HL-60 (cell line): ENCODE measurements around the gene RSF1.

Experiments used
- DNase-seq, 2 experiments: peaks; one replicate each; pipeline ENCODE4 v3.0.0-alpha.2; 2010 to 2020; ENCODE audit warnings: low read depth in 1 of 2, low spot score in 1 of 2
- H3K27ac ChIP-seq: fragments of 250-450 bp; sonication (Bioruptor Pico); replicated peaks from 2 replicates; pipeline ENCODE4 v1.5.1; 2020; ENCODE audit warnings: mild to moderate bottlenecking, moderate library complexity
- H3K27me3 ChIP-seq: fragments of 250-450 bp; sonication (Bioruptor Pico); 2 replicates; pipeline ENCODE4 v1.5.1; 2021; ENCODE audit warnings: mild to moderate bottlenecking, moderate library complexity; ENCODE audit not compliant: insufficient read depth, poor library complexity, severe bottlenecking
- H3K4me3 ChIP-seq: replicated peaks from 2 replicates; pipeline ENCODE4 v1.5.1; 2011; ENCODE audit warnings: mild to moderate bottlenecking, control low read depth, low read length; ENCODE audit not compliant: insufficient read depth
- GABPA ChIP-seq: IDR thresholded peaks from 2 replicates; pipeline ENCODE4 v1.6.1; 2012; ENCODE audit warnings: low read depth
- POLR2AphosphoS5 ChIP-seq: IDR thresholded peaks from 2 replicates; pipeline ENCODE4 v1.6.1; 2012; ENCODE audit warnings: low read depth
- SPI1 ChIP-seq: IDR thresholded peaks from 2 replicates; pipeline ENCODE4 v1.6.1; 2012; ENCODE audit warnings: low read depth, mild to moderate bottlenecking, borderline replicate concordance
- TF ChIP-seq, protein P1 (sequence below): IDR thresholded peaks from one replicate; pipeline ENCODE4 v1.5.1; 2011; ENCODE audit warnings: low read length, control low read depth, inconsistent platforms; ENCODE audit not compliant: insufficient read depth
- TF ChIP-seq, protein P2 (sequence below): IDR thresholded peaks from 2 replicates; pipeline ENCODE4 v1.6.1; 2012; ENCODE audit warnings: low read depth; ENCODE audit not compliant: insufficient replicate concordance

Gene RSF1

DNA sequence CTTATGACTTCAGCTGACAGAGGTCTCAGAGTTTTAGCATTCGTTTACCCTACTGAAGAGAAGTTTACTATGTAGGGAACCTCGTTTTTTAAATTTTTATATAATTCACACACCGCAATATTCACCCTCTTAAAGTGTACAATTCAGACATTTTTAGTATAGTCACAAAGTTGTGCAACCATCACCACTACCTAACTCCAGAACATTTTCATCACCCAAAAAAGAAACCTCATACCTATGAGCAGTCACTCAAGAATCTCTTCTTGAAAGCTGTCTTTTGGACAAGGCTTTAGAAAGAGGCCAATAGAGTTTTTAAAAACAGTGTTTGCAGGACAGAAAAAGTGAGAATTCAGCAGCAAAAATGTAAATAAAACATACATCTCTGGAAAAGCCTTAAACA, 143.4 kb downstream of the RSF1 start:
- Histone ChIP-seq H3K4me3 (no peak overlapping the region), H3K27ac (no peak overlapping the region), H3K27me3 (no peaks in the 10 kb centered on the region)
- TF ChIP-seq, protein P1, sequence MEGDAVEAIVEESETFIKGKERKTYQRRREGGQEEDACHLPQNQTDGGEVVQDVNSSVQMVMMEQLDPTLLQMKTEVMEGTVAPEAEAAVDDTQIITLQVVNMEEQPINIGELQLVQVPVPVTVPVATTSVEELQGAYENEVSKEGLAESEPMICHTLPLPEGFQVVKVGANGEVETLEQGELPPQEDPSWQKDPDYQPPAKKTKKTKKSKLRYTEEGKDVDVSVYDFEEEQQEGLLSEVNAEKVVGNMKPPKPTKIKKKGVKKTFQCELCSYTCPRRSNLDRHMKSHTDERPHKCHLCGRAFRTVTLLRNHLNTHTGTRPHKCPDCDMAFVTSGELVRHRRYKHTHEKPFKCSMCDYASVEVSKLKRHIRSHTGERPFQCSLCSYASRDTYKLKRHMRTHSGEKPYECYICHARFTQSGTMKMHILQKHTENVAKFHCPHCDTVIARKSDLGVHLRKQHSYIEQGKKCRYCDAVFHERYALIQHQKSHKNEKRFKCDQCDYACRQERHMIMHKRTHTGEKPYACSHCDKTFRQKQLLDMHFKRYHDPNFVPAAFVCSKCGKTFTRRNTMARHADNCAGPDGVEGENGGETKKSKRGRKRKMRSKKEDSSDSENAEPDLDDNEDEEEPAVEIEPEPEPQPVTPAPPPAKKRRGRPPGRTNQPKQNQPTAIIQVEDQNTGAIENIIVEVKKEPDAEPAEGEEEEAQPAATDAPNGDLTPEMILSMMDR: no peak
- no peak for TF ChIP-seq SPI1
- no peak for TF ChIP-seq POLR2AphosphoS5
- no peak for TF ChIP-seq GABPA
- TF ChIP-seq, protein P2, sequence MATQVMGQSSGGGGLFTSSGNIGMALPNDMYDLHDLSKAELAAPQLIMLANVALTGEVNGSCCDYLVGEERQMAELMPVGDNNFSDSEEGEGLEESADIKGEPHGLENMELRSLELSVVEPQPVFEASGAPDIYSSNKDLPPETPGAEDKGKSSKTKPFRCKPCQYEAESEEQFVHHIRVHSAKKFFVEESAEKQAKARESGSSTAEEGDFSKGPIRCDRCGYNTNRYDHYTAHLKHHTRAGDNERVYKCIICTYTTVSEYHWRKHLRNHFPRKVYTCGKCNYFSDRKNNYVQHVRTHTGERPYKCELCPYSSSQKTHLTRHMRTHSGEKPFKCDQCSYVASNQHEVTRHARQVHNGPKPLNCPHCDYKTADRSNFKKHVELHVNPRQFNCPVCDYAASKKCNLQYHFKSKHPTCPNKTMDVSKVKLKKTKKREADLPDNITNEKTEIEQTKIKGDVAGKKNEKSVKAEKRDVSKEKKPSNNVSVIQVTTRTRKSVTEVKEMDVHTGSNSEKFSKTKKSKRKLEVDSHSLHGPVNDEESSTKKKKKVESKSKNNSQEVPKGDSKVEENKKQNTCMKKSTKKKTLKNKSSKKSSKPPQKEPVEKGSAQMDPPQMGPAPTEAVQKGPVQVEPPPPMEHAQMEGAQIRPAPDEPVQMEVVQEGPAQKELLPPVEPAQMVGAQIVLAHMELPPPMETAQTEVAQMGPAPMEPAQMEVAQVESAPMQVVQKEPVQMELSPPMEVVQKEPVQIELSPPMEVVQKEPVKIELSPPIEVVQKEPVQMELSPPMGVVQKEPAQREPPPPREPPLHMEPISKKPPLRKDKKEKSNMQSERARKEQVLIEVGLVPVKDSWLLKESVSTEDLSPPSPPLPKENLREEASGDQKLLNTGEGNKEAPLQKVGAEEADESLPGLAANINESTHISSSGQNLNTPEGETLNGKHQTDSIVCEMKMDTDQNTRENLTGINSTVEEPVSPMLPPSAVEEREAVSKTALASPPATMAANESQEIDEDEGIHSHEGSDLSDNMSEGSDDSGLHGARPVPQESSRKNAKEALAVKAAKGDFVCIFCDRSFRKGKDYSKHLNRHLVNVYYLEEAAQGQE: no peak
- no peak for DNase-seq

DNA sequence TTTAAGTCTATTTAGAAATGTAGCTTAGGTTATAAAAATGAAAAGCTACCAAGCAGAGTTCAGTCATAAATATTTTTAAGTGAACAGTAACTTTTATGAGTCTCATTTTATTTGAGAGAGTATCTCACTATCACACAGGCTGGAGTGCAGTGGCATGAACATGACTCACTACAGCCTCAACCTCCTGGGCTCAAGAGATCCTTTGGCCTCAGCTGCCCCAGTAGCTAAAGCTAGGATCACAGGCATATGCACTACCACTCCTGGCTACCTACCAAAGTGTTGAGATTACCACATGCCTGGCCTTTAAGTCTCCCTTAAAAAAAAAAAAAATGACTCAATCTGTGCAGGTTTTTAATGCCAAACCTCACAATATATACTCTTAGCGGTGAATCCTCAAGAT, 148.3 kb downstream of the RSF1 start:
- TF ChIP-seq, protein P1: no peak
- no peak for TF ChIP-seq SPI1
- TF ChIP-seq POLR2AphosphoS5: no peak
- no peak for TF ChIP-seq GABPA
- TF ChIP-seq, protein P2: no peak
- Histone ChIP-seq H3K4me3 (no peak overlapping the region), H3K27me3 (no peaks in the 10 kb centered on the region), H3K27ac (no peak overlapping the region)
- DNase-seq: no peak

DNA sequence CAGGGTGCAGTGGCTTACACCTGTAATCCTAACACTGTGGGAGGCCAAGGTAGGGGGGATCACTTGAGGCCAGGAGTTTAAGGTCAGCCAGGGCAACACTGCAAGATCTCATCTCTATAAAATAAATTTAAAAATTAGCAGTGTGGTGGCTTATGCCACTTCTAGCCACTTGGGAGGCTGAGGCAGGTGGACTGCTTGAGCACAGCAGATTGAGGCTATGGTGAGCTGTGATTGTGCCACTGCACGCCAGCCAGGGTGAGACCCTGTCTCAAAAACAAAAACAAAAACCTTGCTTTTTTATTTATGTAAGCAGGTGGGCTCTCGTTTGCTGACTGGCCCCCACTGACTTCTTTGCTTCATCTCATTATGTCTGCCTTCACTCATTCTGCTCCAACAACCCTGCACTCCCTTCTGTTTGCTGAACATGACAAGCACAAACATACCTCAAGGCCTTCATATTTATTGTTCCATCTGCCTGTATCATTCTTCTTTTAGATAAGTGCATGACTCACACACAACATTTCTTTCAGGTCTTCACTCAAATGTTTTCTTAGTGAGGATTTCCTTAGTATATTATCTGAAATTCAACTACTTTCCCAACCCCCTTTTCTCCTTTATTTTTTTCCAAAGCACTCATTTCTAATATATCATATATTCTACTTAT, 150.5 kb downstream of the RSF1 start:
- no peak for TF ChIP-seq POLR2AphosphoS5
- TF ChIP-seq SPI1: no peak
- TF ChIP-seq, protein P1: no peak
- no peak for TF ChIP-seq GABPA
- TF ChIP-seq, protein P2: no peak
- H3K4me3 ChIP-seq: no peak overlapping the region
- H3K27ac ChIP-seq: no peak overlapping the region
- H3K27me3 ChIP-seq: no peaks in the 10 kb centered on the region
- no peak for DNase-seq
